ENCODE results near the gene ALG6. TPM values are rescaled to one million over a fixed set of nuclear protein-coding genes. Genes with fewer than 3 reads are reported as not detected.
"Not testable (repeated sequence)": the region's sequence is repeated elsewhere in the genome, so short reads cannot be mapped to it uniquely, and the experiment has no call there.

Gene ALG6
- total and polyA plus RNA-seq, 2 experiments from 2014 or later = 8.4 to 14.3 TPM

- WGBS, 2 experiments (ENCODE audit: low coverage in 1 of 2, low lambda C conversion rate in 2 of 2, missing lambda C conversion rate in 2 of 2) = 75 to 78% methylated on average over 4 of the region's 4 CpGs
- H3K9me3 ChIP-seq (ENCODE audit: low read depth) = no peaks in the 10 kb centered on the region
- TF ChIP-seq EZH2phosphoT487 (IDR thresholded peaks at IDR 0.05; ENCODE audit: insufficient read depth, low read depth) (no peak), EZH2 (IDR thresholded peaks at IDR 0.05; ENCODE audit: insufficient read depth, poor library complexity, severe bottlenecking) (no peak)
- H4K20me1 ChIP-seq (ENCODE audit: insufficient read depth) = no peaks in the 10 kb centered on the region
- H3K36me3 ChIP-seq (ENCODE audit: low read depth) = no peaks in the 10 kb centered on the region
- in situ Hi-C loops (cut with MboI) = no loop called here
- H3K9ac ChIP-seq = no peak overlapping the region
- no peak overlapping the region for H2AFZ ChIP-seq
- H3K27ac ChIP-seq = no peak overlapping the region
- H3F3A ChIP-seq (ENCODE audit: insufficient read depth) = no peaks in the 10 kb centered on the region
- no peak overlapping the region for H3K4me3 ChIP-seq
- no peaks in the 10 kb centered on the region for H3K27me3 ChIP-seq (replicated peaks; ENCODE audit: insufficient read depth)
- H3K4me1 ChIP-seq (ENCODE audit: insufficient read depth) = no peaks in the 10 kb centered on the region
- no peaks in the 10 kb centered on the region for H3K9me2 ChIP-seq (ENCODE audit: insufficient read depth)
- H3K4me2 ChIP-seq (ENCODE audit: unreplicated experiment) = no peak overlapping the region
- H3K79me2 ChIP-seq (ENCODE audit: insufficient read depth) = no peaks in the 10 kb centered on the region
- no peak for DNase-seq
Observed at GRCh38 chr1:63408331-63408730, 40.9 kb downstream of the ALG6 start.

GRCh38 chr1:63411066-63411465 lies 43.6 kb downstream of the ALG6 start:
- Histone ChIP-seq H3K36me3 (ENCODE audit: low read depth) (no peaks in the 10 kb centered on the region), H3K4me2 (ENCODE audit: unreplicated experiment) (no peak overlapping the region), H3K9ac (no peak overlapping the region), H3K27ac (no peak overlapping the region), H2AFZ (no peak overlapping the region), H4K20me1 (ENCODE audit: insufficient read depth) (no peaks in the 10 kb centered on the region), H3F3A (ENCODE audit: insufficient read depth) (no peaks in the 10 kb centered on the region), H3K4me1 (ENCODE audit: insufficient read depth) (no peaks in the 10 kb centered on the region), H3K27me3 (replicated peaks; ENCODE audit: insufficient read depth) (no peaks in the 10 kb centered on the region), H3K9me2 (ENCODE audit: insufficient read depth) (no peaks in the 10 kb centered on the region), H3K9me3 (ENCODE audit: low read depth) (no peaks in the 10 kb centered on the region), H3K4me3 (no peak overlapping the region), H3K79me2 (ENCODE audit: insufficient read depth) (no peaks in the 10 kb centered on the region)
- DNase-seq = no peak
- WGBS, 2 experiments (ENCODE audit: low coverage in 1 of 2, low lambda C conversion rate in 2 of 2, missing lambda C conversion rate in 2 of 2) = 38 to 41% methylated on average over 2 of the region's 2 CpGs
- TF ChIP-seq EZH2 (IDR thresholded peaks at IDR 0.05; ENCODE audit: insufficient read depth, poor library complexity, severe bottlenecking) = no peak
- no peak for TF ChIP-seq EZH2phosphoT487 (IDR thresholded peaks at IDR 0.05; ENCODE audit: insufficient read depth, low read depth)
- in situ Hi-C loops (cut with MboI) = no loop called here

GRCh38 chr1:63413394-63413793 lies 46.0 kb downstream of the ALG6 start:
- H3K79me2 ChIP-seq (ENCODE audit: insufficient read depth) = no peaks in the 10 kb centered on the region
- H3K9ac ChIP-seq = no peak overlapping the region
- no peaks in the 10 kb centered on the region for H3K9me3 ChIP-seq (ENCODE audit: low read depth)
- no peaks in the 10 kb centered on the region for H3K36me3 ChIP-seq (ENCODE audit: low read depth)
- H3F3A ChIP-seq (ENCODE audit: insufficient read depth) = no peaks in the 10 kb centered on the region
- H2AFZ ChIP-seq = no peak overlapping the region
- in situ Hi-C loops (cut with MboI) = no loop called here
- no peaks in the 10 kb centered on the region for H4K20me1 ChIP-seq (ENCODE audit: insufficient read depth)
- no peaks in the 10 kb centered on the region for H3K9me2 ChIP-seq (ENCODE audit: insufficient read depth)
- H3K4me2 ChIP-seq (ENCODE audit: unreplicated experiment) = no peak overlapping the region
- no peak overlapping the region for H3K4me3 ChIP-seq
- H3K27ac ChIP-seq = no peak overlapping the region
- WGBS, 2 experiments (ENCODE audit: low coverage in 1 of 2, low lambda C conversion rate in 2 of 2, missing lambda C conversion rate in 2 of 2) = 63% methylated on average over 1 of the region's 1 CpG
- no peaks in the 10 kb centered on the region for H3K27me3 ChIP-seq (replicated peaks; ENCODE audit: insufficient read depth)
- TF ChIP-seq EZH2phosphoT487 (IDR thresholded peaks at IDR 0.05; ENCODE audit: insufficient read depth, low read depth) (no peak), EZH2 (IDR thresholded peaks at IDR 0.05; ENCODE audit: insufficient read depth, poor library complexity, severe bottlenecking) (no peak)
- DNase-seq = no peak
- H3K4me1 ChIP-seq (ENCODE audit: insufficient read depth) = no peaks in the 10 kb centered on the region

DNA sequence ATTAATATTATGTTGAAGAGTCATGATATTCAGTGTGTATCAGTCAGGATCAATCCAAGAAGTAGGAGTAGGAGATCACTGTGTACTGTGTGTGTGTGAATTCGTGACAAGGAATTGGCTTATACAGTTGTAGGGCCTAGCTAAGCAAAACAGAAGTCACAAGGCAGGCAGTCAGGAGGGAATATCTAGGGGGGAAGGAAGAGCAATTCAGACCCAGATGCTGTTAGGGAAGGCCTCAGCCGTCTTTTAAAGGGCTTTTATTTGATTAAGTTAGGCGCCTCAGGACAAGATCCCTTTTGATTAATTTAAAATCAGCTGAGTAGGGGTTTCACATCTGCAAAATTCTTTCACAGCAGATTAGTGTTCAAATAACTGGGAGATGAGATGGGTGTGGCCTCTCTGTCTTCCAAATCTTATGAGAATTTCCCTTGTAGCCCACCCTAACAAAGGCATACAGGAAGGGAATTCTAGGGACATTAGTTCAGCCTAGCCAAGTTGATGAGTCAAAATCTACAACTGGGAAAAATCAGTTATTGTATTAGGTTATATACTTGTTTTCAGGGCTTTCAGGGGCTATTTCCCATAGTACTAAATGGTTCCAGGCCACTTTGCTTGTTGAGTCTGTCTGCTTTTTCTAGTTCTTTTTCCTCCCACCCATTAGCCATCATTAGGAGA lies 47.4 kb downstream of the ALG6 start:
- no peaks in the 10 kb centered on the region for H3K9me2 ChIP-seq (ENCODE audit: insufficient read depth)
- no peaks in the 10 kb centered on the region for H3K27me3 ChIP-seq (replicated peaks; ENCODE audit: insufficient read depth)
- no peak overlapping the region for H3K4me2 ChIP-seq (ENCODE audit: unreplicated experiment)
- H3K9ac ChIP-seq = no peak overlapping the region
- no peaks in the 10 kb centered on the region for H4K20me1 ChIP-seq (ENCODE audit: insufficient read depth)
- no peaks in the 10 kb centered on the region for H3K36me3 ChIP-seq (ENCODE audit: low read depth)
- WGBS, 2 experiments (ENCODE audit: low coverage in 1 of 2, low lambda C conversion rate in 2 of 2, missing lambda C conversion rate in 2 of 2) = 88 to 96% methylated on average over 3 of the region's 3 CpGs
- H3K27ac ChIP-seq = no peak overlapping the region
- no peak for TF ChIP-seq EZH2phosphoT487 (IDR thresholded peaks at IDR 0.05; ENCODE audit: insufficient read depth, low read depth)
- TF ChIP-seq EZH2 (IDR thresholded peaks at IDR 0.05; ENCODE audit: insufficient read depth, poor library complexity, severe bottlenecking) = no peak
- no peak for DNase-seq
- no peaks in the 10 kb centered on the region for H3K9me3 ChIP-seq (ENCODE audit: low read depth)
- no peaks in the 10 kb centered on the region for H3K79me2 ChIP-seq (ENCODE audit: insufficient read depth)
- H3K4me3 ChIP-seq = no peak overlapping the region
- H2AFZ ChIP-seq = no peak overlapping the region
- H3F3A ChIP-seq (ENCODE audit: insufficient read depth) = no peaks in the 10 kb centered on the region
- no peaks in the 10 kb centered on the region for H3K4me1 ChIP-seq (ENCODE audit: insufficient read depth)
- in situ Hi-C loops (cut with MboI) = no loop called here

DNA sequence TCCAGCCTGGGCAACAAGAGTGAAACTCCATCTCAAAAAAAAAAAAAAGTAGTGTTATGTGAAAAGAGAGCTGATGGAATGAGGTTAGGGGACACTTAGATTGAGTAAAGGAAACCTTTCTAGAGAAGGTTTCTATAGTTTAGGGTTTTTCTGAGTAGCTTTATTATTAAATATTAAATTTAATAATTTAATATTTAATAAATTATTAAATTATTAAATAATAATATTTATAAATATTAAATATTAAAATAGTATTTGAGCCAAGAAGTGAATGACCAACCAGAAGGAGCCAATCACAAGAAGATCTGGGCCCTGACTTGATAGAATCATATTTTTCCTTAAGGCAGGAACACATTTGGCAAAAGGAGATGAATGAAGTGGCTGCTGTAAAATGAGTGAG lies 50.7 kb downstream of the ALG6 start:
- in situ Hi-C loops (cut with MboI) = no loop called here
- Histone ChIP-seq H3K9me3 (ENCODE audit: low read depth) (no peaks in the 10 kb centered on the region), H3K9me2 (ENCODE audit: insufficient read depth) (no peaks in the 10 kb centered on the region), H3K79me2 (ENCODE audit: insufficient read depth) (no peaks in the 10 kb centered on the region), H3K9ac (no peak overlapping the region), H3F3A (ENCODE audit: insufficient read depth) (no peaks in the 10 kb centered on the region), H3K4me1 (ENCODE audit: insufficient read depth) (no peaks in the 10 kb centered on the region), H3K27me3 (replicated peaks; ENCODE audit: insufficient read depth) (no peaks in the 10 kb centered on the region), H3K27ac (no peak overlapping the region), H3K4me3 (no peak overlapping the region), H3K4me2 (ENCODE audit: unreplicated experiment) (no peak overlapping the region), H2AFZ (no peak overlapping the region), H3K36me3 (ENCODE audit: low read depth) (no peaks in the 10 kb centered on the region), H4K20me1 (ENCODE audit: insufficient read depth) (no peaks in the 10 kb centered on the region)
- TF ChIP-seq EZH2phosphoT487 (IDR thresholded peaks at IDR 0.05; ENCODE audit: insufficient read depth, low read depth) (no peak), EZH2 (IDR thresholded peaks at IDR 0.05; ENCODE audit: insufficient read depth, poor library complexity, severe bottlenecking) (no peak)
- no peak for DNase-seq

DNA sequence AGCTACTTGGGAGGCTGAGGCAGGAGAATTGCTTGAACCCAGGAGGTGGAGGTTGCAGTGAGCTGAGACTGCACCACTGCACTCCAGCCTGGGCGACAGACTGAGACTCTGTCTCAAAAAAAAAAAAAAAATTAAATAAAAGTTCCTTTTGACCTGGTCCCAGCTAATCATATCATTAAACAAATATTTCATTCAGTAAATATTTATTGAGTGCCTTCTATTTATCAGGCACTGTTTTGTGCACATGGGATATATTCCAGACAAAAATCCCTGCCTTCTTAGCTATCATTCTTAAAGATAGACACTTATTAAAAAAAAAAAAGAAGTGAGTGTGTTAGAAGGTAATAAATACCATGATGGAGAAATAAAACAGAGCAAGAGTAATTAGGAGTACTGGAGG lies 53.3 kb downstream of the ALG6 start:
- H3K36me3 ChIP-seq (ENCODE audit: low read depth); in situ Hi-C loops (cut with MboI); H3K79me2 ChIP-seq (ENCODE audit: insufficient read depth); H3K9me3 ChIP-seq (ENCODE audit: low read depth); H3K4me2 ChIP-seq (ENCODE audit: unreplicated experiment); H4K20me1 ChIP-seq (ENCODE audit: insufficient read depth); H3K4me1 ChIP-seq (ENCODE audit: insufficient read depth); H3K9ac ChIP-seq; H3K27ac ChIP-seq; H2AFZ ChIP-seq; H3K27me3 ChIP-seq (replicated peaks; ENCODE audit: insufficient read depth); H3F3A ChIP-seq (ENCODE audit: insufficient read depth); H3K4me3 ChIP-seq; DNase-seq; H3K9me2 ChIP-seq (ENCODE audit: insufficient read depth): not testable (repeated sequence)
- 95 to 100% methylated on average over 1 of the region's 1 CpG for WGBS, 2 experiments (ENCODE audit: low coverage in 1 of 2, low lambda C conversion rate in 2 of 2, missing lambda C conversion rate in 2 of 2)
